H9 (cell line): ENCODE results near the gene TRAFD1. TPM values are rescaled to one million over a fixed set of nuclear protein-coding genes. Genes with fewer than 3 reads are reported as not detected.

Experiments
- DNase-seq: peaks from one replicate; pipeline ENCODE4 v3.0.0-alpha.2; 2017
- H2AFZ ChIP-seq: one replicate; pipeline ENCODE4 v1.6.1; 2013; ENCODE audit warnings: mild to moderate bottlenecking, low read length, control low read depth, moderate library complexity
- H2AK5ac ChIP-seq: 2 replicates; pipeline ENCODE4 v1.6.1; 2013; ENCODE audit warnings: low read length, control low read depth, mixed read lengths; ENCODE audit not compliant: insufficient read length
- H2BK120ac ChIP-seq: one replicate; pipeline ENCODE4 v1.6.1; 2013; ENCODE audit warnings: low read depth, mild to moderate bottlenecking, low read length, control low read depth, inconsistent platforms; ENCODE audit not compliant: poor library complexity, severe bottlenecking
- H2BK12ac ChIP-seq: 2 replicates; pipeline ENCODE4 v1.6.1; 2013; ENCODE audit warnings: low read length, control low read depth, mixed read lengths, low read depth; ENCODE audit not compliant: insufficient read length
- H2BK15ac ChIP-seq: 2 replicates; pipeline ENCODE4 v1.6.1; 2013; ENCODE audit warnings: low read depth, low read length, control low read depth
- H2BK20ac ChIP-seq: one replicate; pipeline ENCODE4 v1.6.1; 2013; ENCODE audit warnings: low read depth, mild to moderate bottlenecking, low read length, control low read depth, inconsistent platforms; ENCODE audit not compliant: poor library complexity, severe bottlenecking
- H2BK5ac ChIP-seq: 2 replicates; pipeline ENCODE4 v1.6.1; 2013; ENCODE audit warnings: low read length, control low read depth, mixed read lengths; ENCODE audit not compliant: insufficient read length
- H3K14ac ChIP-seq: 2 replicates; pipeline ENCODE4 v1.6.1; 2013; ENCODE audit warnings: low read length, control low read depth; ENCODE audit not compliant: insufficient read depth
- H3K18ac ChIP-seq: 2 replicates; pipeline ENCODE4 v1.6.1; 2013; ENCODE audit warnings: low read depth, mild to moderate bottlenecking, mixed read lengths, low read length, control low read depth; ENCODE audit not compliant: insufficient read length
- H3K23ac ChIP-seq: 2 replicates; pipeline ENCODE4 v1.6.1; 2013; ENCODE audit warnings: low read length, control low read depth, mixed read lengths, low read depth; ENCODE audit not compliant: insufficient read length
- H3K23me2 ChIP-seq: 2 replicates; pipeline ENCODE4 v1.6.1; 2013; ENCODE audit warnings: low read depth, mild to moderate bottlenecking, mixed read lengths, low read length, control low read depth; ENCODE audit not compliant: insufficient read length, poor library complexity, severe bottlenecking
- H3K27ac ChIP-seq: 2 replicates; pipeline ENCODE4 v1.5.1; 2013; ENCODE audit warnings: low read length, control low read depth, mixed read lengths, low read depth; ENCODE audit not compliant: insufficient read length
- H3K27me3 ChIP-seq: 2 replicates; pipeline ENCODE4 v1.6.1; 2013; ENCODE audit warnings: low read length, control low read depth, inconsistent platforms; ENCODE audit not compliant: insufficient read depth
- H3K4ac ChIP-seq: 2 replicates; pipeline ENCODE4 v1.6.1; 2013; ENCODE audit warnings: low read depth, mild to moderate bottlenecking, control low read depth, inconsistent platforms, low read length, moderate library complexity
- H3K4me1 ChIP-seq: 2 replicates; pipeline ENCODE4 v1.6.1; 2013; ENCODE audit warnings: low read length, control low read depth, inconsistent platforms; ENCODE audit not compliant: insufficient read depth
- H3K4me2 ChIP-seq: 2 replicates; pipeline ENCODE4 v1.6.1; 2013; ENCODE audit warnings: low read length, control low read depth, mixed read lengths; ENCODE audit not compliant: insufficient read length, insufficient read depth
- H3K56ac ChIP-seq: 2 replicates; pipeline ENCODE4 v1.6.1; 2013; ENCODE audit warnings: low read depth, mild to moderate bottlenecking, mixed read lengths, low read length, control low read depth; ENCODE audit not compliant: insufficient read length
- H3K79me1 ChIP-seq: 2 replicates; pipeline ENCODE4 v1.6.1; 2013; ENCODE audit warnings: low read depth, mild to moderate bottlenecking, moderate library complexity, low read length, control low read depth, inconsistent platforms; ENCODE audit not compliant: insufficient read depth, poor library complexity, severe bottlenecking
- H3K79me2 ChIP-seq: 2 replicates; pipeline ENCODE4 v1.6.1; 2013; ENCODE audit warnings: low read length, control low read depth, inconsistent platforms; ENCODE audit not compliant: insufficient read depth
- H3K9ac ChIP-seq: 2 replicates; pipeline ENCODE4 v1.6.1; 2013; ENCODE audit warnings: low read length, control low read depth, mixed read lengths; ENCODE audit not compliant: insufficient read length; ENCODE audit errors: extremely low read depth
- H3K9me3 ChIP-seq: one replicate; pipeline ENCODE4 v1.6.1; 2013; ENCODE audit warnings: low read depth, low read length, inconsistent platforms; ENCODE audit not compliant: control insufficient read depth
- H3T11ph ChIP-seq: one replicate; pipeline ENCODE4 v1.6.1; 2013; ENCODE audit warnings: mild to moderate bottlenecking, low read length, control low read depth, inconsistent platforms
- H4K20me1 ChIP-seq: one replicate; pipeline ENCODE4 v1.6.1; 2013; ENCODE audit not compliant: control insufficient read depth, insufficient read length, insufficient read depth
- H4K5ac ChIP-seq: 2 replicates; pipeline ENCODE4 v1.6.1; 2013; ENCODE audit warnings: low read depth, mild to moderate bottlenecking, mixed read lengths, low read length, control low read depth; ENCODE audit not compliant: insufficient read length
- H4K8ac ChIP-seq: replicated peaks from 2 replicates; pipeline ENCODE4 v1.6.1; 2013; ENCODE audit warnings: low read length, control low read depth, mixed read lengths, low read depth; ENCODE audit not compliant: insufficient read length
- H4K91ac ChIP-seq: 2 replicates; pipeline ENCODE4 v1.6.1; 2013; ENCODE audit warnings: low read depth, mild to moderate bottlenecking, moderate library complexity, mixed read lengths, low read length, control low read depth; ENCODE audit not compliant: insufficient read length
- H3K27ac Mint-ChIP-seq, 3 experiments: 2 replicates in 2 of 3; 3 replicates in 1 of 3; pipeline ENCODE4 v1.8.0; 2020 to 2021; ENCODE audit warnings: mixed read lengths in 3 of 3, mild to moderate bottlenecking in 1 of 3, moderate library complexity in 1 of 3
- H3K27me3 Mint-ChIP-seq: 2 replicates; pipeline ENCODE4 v1.8.0; 2021; ENCODE audit warnings: low read depth, mild to moderate bottlenecking, moderate library complexity, mixed read lengths
- H3K36me3 Mint-ChIP-seq, 3 experiments: 2 replicates in 2 of 3; 3 replicates in 1 of 3; pipeline ENCODE4 v1.8.0; 2020 to 2021; ENCODE audit warnings: low read depth in 3 of 3, mixed read lengths in 3 of 3; ENCODE audit not compliant: insufficient read depth in 1 of 3
- H3K4me1 Mint-ChIP-seq, 2 experiments: 2 replicates each; pipeline ENCODE4 v1.8.0; 2020; ENCODE audit warnings: mixed read lengths in 2 of 2
- H3K4me3 Mint-ChIP-seq, 2 experiments: 2 replicates in 1 of 2; 3 replicates in 1 of 2; pipeline ENCODE4 v1.8.0; 2020 to 2021; ENCODE audit warnings: mild to moderate bottlenecking in 2 of 2, mixed read lengths in 2 of 2, moderate library complexity in 1 of 2
- H3K9me3 Mint-ChIP-seq, 2 experiments: 2 replicates in 1 of 2; 3 replicates in 1 of 2; pipeline ENCODE4 v1.8.0; 2020; ENCODE audit warnings: mild to moderate bottlenecking in 2 of 2, mixed read lengths in 2 of 2, moderate library complexity in 1 of 2
- CTCF ChIP-seq: fragments of 200-600 bp; sonication (generic); conservative IDR thresholded peaks from 3 replicates; pipeline ENCODE4 v1.8.0; 2021; ENCODE audit warnings: antibody characterized with exemption, mild to moderate bottlenecking
- WGBS: extraction: QIAGEN DNeasy Blood & Tissue Kit; methylation state at CpG from one replicate; pipeline ENCODE4 v1.1.7; 2013; ENCODE audit warnings: missing lambda C conversion rate, low lambda C conversion rate, mixed read lengths; ENCODE audit not compliant: insufficient read length; ENCODE audit errors: extremely low coverage; 5-methylcytosine and 5-hydroxymethylcytosine counted together
- total RNA-seq: library from RNA; stranded (reverse); gene quantifications from 2 replicates; pipeline ENCODE4 v1.2.1, GENCODE V29; 2021

Gene TRAFD1
- total RNA-seq, 1 experiment from 2014 or later = 32.0 TPM

- peaks cover 9 to 55% (median 29%) of the 10 kb centered on the region in 3 experiments; a peak in 6 of 7 replicates for H3K36me3 Mint-ChIP-seq
- peaks cover 0 to 6% of the 10 kb centered on the region in 2 experiments; a peak in 2 of 4 replicates for H3K4me1 Mint-ChIP-seq
- H2BK20ac ChIP-seq = no peak overlapping the region
- WGBS = no CpG with 5 or more reads among the region's 4 CpGs
- H3K27ac ChIP-seq = no peak overlapping the region
- no peak overlapping the region for H2BK5ac ChIP-seq
- no peak overlapping the region for H3K18ac ChIP-seq
- no peaks in the 10 kb centered on the region for H3K79me1 ChIP-seq
- H3K9me3 Mint-ChIP-seq = no peaks in the 10 kb centered on the region
- TF ChIP-seq CTCF = no peak
- H3K56ac ChIP-seq = no peak overlapping the region
- no peak overlapping the region for H3K9ac ChIP-seq
- H3K79me2 ChIP-seq = no peaks in the 10 kb centered on the region
- DNase-seq = no peak
- H3K4me1 ChIP-seq = no peaks in the 10 kb centered on the region
- no peaks in the 10 kb centered on the region for H3K27me3 ChIP-seq
- H2AK5ac ChIP-seq = no peak overlapping the region
- H3K9me3 ChIP-seq = no peaks in the 10 kb centered on the region
- no peak overlapping the region for H4K5ac ChIP-seq
- no peak overlapping the region for H2BK15ac ChIP-seq
- H2AFZ ChIP-seq = no peak overlapping the region
- no peaks in the 10 kb centered on the region for H3K27me3 Mint-ChIP-seq
- no peak overlapping the region for H3K4me2 ChIP-seq
- H3K27ac Mint-ChIP-seq = peak overlapping the region in 2 of 3 experiments; percentile 55; a peak in 1 of 7 replicates
- H3K23me2 ChIP-seq = no peaks in the 10 kb centered on the region
- H3K14ac ChIP-seq = no peak overlapping the region
- H3K23ac ChIP-seq = no peak overlapping the region
- no peak overlapping the region for H3T11ph ChIP-seq
- no peak overlapping the region for H4K91ac ChIP-seq
- H2BK120ac ChIP-seq = no peak overlapping the region
- no peak overlapping the region for H4K8ac ChIP-seq
- H3K4me3 Mint-ChIP-seq = no peak overlapping the region
- H3K4ac ChIP-seq = no peak overlapping the region
- peaks cover 2% of the 10 kb centered on the region for H4K20me1 ChIP-seq
- no peak overlapping the region for H2BK12ac ChIP-seq
These were observed 66.5 kb downstream of the TRAFD1 start for GRCh38 chr12:112191840-112192321.
